Measurements from ENCODE around the gene CYP26C1.

DNA sequence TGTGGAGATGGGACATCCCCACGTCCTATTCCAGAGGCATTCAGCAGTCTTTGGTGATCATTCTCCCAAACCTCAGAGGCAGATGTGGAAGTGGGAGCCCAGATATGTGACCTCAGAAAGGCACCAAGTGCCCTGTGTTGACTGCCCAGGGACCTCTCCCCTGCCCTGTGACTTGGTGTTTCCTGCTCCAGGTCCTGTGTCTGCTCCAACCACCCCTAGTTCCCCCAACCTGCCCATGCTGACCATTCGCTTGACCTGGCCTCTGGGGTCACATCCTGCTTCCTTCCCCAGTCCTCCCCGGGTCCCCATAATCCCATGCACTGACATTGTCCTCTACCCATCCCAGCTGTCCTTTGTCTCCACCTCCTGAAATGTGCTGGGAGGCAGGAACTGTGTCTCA is 20.7 kb downstream of the CYP26C1 start:
- TF ChIP-seq, protein P1, sequence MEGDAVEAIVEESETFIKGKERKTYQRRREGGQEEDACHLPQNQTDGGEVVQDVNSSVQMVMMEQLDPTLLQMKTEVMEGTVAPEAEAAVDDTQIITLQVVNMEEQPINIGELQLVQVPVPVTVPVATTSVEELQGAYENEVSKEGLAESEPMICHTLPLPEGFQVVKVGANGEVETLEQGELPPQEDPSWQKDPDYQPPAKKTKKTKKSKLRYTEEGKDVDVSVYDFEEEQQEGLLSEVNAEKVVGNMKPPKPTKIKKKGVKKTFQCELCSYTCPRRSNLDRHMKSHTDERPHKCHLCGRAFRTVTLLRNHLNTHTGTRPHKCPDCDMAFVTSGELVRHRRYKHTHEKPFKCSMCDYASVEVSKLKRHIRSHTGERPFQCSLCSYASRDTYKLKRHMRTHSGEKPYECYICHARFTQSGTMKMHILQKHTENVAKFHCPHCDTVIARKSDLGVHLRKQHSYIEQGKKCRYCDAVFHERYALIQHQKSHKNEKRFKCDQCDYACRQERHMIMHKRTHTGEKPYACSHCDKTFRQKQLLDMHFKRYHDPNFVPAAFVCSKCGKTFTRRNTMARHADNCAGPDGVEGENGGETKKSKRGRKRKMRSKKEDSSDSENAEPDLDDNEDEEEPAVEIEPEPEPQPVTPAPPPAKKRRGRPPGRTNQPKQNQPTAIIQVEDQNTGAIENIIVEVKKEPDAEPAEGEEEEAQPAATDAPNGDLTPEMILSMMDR (IDR thresholded peaks at IDR 0.05; ENCODE audit: poor library complexity, severe bottlenecking), result no peak
- TF ChIP-seq, protein P2, sequence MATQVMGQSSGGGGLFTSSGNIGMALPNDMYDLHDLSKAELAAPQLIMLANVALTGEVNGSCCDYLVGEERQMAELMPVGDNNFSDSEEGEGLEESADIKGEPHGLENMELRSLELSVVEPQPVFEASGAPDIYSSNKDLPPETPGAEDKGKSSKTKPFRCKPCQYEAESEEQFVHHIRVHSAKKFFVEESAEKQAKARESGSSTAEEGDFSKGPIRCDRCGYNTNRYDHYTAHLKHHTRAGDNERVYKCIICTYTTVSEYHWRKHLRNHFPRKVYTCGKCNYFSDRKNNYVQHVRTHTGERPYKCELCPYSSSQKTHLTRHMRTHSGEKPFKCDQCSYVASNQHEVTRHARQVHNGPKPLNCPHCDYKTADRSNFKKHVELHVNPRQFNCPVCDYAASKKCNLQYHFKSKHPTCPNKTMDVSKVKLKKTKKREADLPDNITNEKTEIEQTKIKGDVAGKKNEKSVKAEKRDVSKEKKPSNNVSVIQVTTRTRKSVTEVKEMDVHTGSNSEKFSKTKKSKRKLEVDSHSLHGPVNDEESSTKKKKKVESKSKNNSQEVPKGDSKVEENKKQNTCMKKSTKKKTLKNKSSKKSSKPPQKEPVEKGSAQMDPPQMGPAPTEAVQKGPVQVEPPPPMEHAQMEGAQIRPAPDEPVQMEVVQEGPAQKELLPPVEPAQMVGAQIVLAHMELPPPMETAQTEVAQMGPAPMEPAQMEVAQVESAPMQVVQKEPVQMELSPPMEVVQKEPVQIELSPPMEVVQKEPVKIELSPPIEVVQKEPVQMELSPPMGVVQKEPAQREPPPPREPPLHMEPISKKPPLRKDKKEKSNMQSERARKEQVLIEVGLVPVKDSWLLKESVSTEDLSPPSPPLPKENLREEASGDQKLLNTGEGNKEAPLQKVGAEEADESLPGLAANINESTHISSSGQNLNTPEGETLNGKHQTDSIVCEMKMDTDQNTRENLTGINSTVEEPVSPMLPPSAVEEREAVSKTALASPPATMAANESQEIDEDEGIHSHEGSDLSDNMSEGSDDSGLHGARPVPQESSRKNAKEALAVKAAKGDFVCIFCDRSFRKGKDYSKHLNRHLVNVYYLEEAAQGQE (IDR thresholded peaks at IDR 0.05; ENCODE audit: borderline replicate concordance), result no peak
- TF ChIP-seq EZH2 (IDR thresholded peaks at IDR 0.05; ENCODE audit: borderline replicate concordance, insufficient read depth, low read length, poor library complexity, severe bottlenecking), result no peak

All from neural cell (in vitro differentiated cells).